Transverse colon (tissue), 4 donors: ENCODE measurements around the gene CDK8. TPM values are rescaled to one million over a fixed set of nuclear protein-coding genes. Genes with fewer than 3 reads are reported as not detected.
"Not testable (repeated sequence)": the region's sequence is repeated elsewhere in the genome, so short reads cannot be mapped to it uniquely, and the experiment has no call there.

Source experiments
- DNase-seq: peaks from one replicate; pipeline ENCODE4 v3.0.0-alpha.2; 2019
- H3K27ac ChIP-seq, 4 donors: fragments of 200-600 bp; sonication (generic); 2 replicates each; pipeline ENCODE4 v1.5.1; 2016 to 2018; ENCODE audit warnings: inconsistent platforms in 4 of 4
- H3K27me3 ChIP-seq: fragments of 200-600 bp; sonication (generic); 2 replicates; pipeline ENCODE4 v1.5.1; 2017; ENCODE audit warnings: inconsistent platforms
- H3K36me3 ChIP-seq, 4 donors: fragments of 200-600 bp; sonication (generic); 2 replicates each; pipeline ENCODE4 v1.5.1; 2017 to 2019; ENCODE audit warnings: inconsistent platforms in 4 of 4
- H3K4me1 ChIP-seq, 4 donors: fragments of 200-600 bp; sonication (generic); 2 replicates each; pipeline ENCODE4 v1.5.1; 2017 to 2020; ENCODE audit warnings: inconsistent platforms in 4 of 4
- H3K4me3 ChIP-seq, 4 donors: fragments of 200-600 bp; sonication (generic); 1 replicate in 1 of 4; 2 replicates in 3 of 4; pipeline versions ENCODE4 v1.5.1 to v1.6.1; 2017 to 2019; ENCODE audit warnings: inconsistent platforms in 4 of 4
- H3K9me3 ChIP-seq, 2 donors: fragments of 200-600 bp; sonication (generic); 2 replicates each; pipeline ENCODE4 v1.5.1; 2017 to 2019; ENCODE audit warnings: inconsistent platforms in 2 of 2
- CTCF ChIP-seq, 5 experiments: fragments of 200-600 bp in 3 of 5; fragments of 450-650 bp in 2 of 5; sonication (generic) in 3 of 5; IDR thresholded peaks; 1 replicate in 2 of 5; 2 replicates in 3 of 5; pipeline ENCODE4 v1.5.1; 2016 to 2017; ENCODE audit warnings: antibody characterized with exemption in 5 of 5, inconsistent platforms in 3 of 5, mild to moderate bottlenecking in 2 of 5, moderate library complexity in 1 of 5
- EP300 ChIP-seq: sonication (generic); formaldehyde crosslinking; IDR thresholded peaks from one replicate; pipeline ENCODE4 v1.6.1; 2017; ENCODE audit warnings: antibody characterized with exemption, low read depth
- POLR2A ChIP-seq: fragments of 450-650 bp; IDR thresholded peaks from one replicate; pipeline ENCODE4 v1.6.1; 2016; ENCODE audit warnings: antibody characterized with exemption, mild to moderate bottlenecking, moderate library complexity
- POLR2AphosphoS5 ChIP-seq, 3 donors: sonication (generic); formaldehyde crosslinking; IDR thresholded peaks; one replicate each; pipeline ENCODE4 v1.6.1; 2016; ENCODE audit warnings: antibody characterized with exemption in 3 of 3
- WGBS, 2 donors: methylation state at CpG; one replicate each; pipeline ENCODE4 v1.1.5; 2018; ENCODE audit warnings: low coverage in 1 of 2; 5-methylcytosine and 5-hydroxymethylcytosine counted together
- in situ Hi-C, 4 donors: fragments of 200-750 bp; cut with MboI; loops; one replicate each; pipeline versions ENCODE4 v1.15.0 to v1.15.1; 2017; ENCODE audit warnings: low sequenced_read_pairs in 3 of 4, low pct_ligation_motif_present in 1 of 4, low pct_unique_long_range_greater_than_20kb in 1 of 4
- intact Hi-C: fragments of 100-400 bp; cut with DNase I; formaldehyde crosslinking; loops from one replicate; pipeline ENCODE4 v1.15.1; 2023; ENCODE audit warnings: low total_unique reads
- total RNA-seq, 4 donors: library from RNA; depleted of rRNA; stranded (reverse); fragments of >200 nt; gene quantifications; one replicate each; pipeline ENCODE4 v1.1.0, GENCODE V29; 2016

CDK8 gene
- total RNA-seq, 4 donors from 2014 or later: 8.6 to 37.4 (median 22.3) TPM

- no peaks in the 10 kb centered on the region for H3K27me3 ChIP-seq
- no peak overlapping the region for H3K4me3 ChIP-seq
- no peaks in the 10 kb centered on the region for H3K9me3 ChIP-seq
- WGBS, 2 donors: 94 to 100% methylated on average over 5 to 6 of the region's 6 CpGs
- no peak for DNase-seq
- H3K36me3 ChIP-seq: no peaks in the 10 kb centered on the region
- in situ Hi-C loops (no loop called here), intact Hi-C loops (no loop called here)
- peaks cover 0 to 23% (median 4%) of the 10 kb centered on the region in 4 donors for H3K4me1 ChIP-seq
- no peak overlapping the region for H3K27ac ChIP-seq
- TF ChIP-seq POLR2A (no peak), EP300 (no peak), POLR2AphosphoS5 (IDR thresholded peaks at IDR 0.05) (no peak), CTCF (IDR thresholded peaks at IDR 0.05) (no peak)
Observed at GRCh38 chr13:26308836-26309235, 54.9 kb downstream of the CDK8 start.

GRCh38 chr13:26310003-26310402, 56.1 kb downstream of the CDK8 start:
- in situ Hi-C loops: no loop called here
- intact Hi-C loops: no loop called here
- H3K9me3 ChIP-seq: no peaks in the 10 kb centered on the region
- peaks cover 0 to 11% (median under 1%) of the 10 kb centered on the region in 4 donors for H3K4me1 ChIP-seq
- WGBS, 2 donors: 100% methylated on average over 4 of the region's 4 CpGs; no CpG with 5 or more reads in 1 of the 2 donors
- TF ChIP-seq POLR2A (no peak), CTCF (IDR thresholded peaks at IDR 0.05) (no peak), EP300 (no peak), POLR2AphosphoS5 (IDR thresholded peaks at IDR 0.05) (no peak)
- H3K27ac ChIP-seq: no peak overlapping the region
- no peak overlapping the region for H3K4me3 ChIP-seq
- H3K27me3 ChIP-seq: no peaks in the 10 kb centered on the region
- no peak for DNase-seq
- no peaks in the 10 kb centered on the region for H3K36me3 ChIP-seq

- Histone ChIP-seq H3K4me3 (no peak overlapping the region), H3K36me3 (no peaks in the 10 kb centered on the region), H3K27ac (no peak overlapping the region), H3K27me3 (no peaks in the 10 kb centered on the region), H3K9me3 (no peaks in the 10 kb centered on the region), H3K4me1 (peaks cover 0 to 6% (median 0%) of the 10 kb centered on the region in 4 donors)
- in situ Hi-C loops (no loop called here), intact Hi-C loops (no loop called here)
- 98 to 100% methylated on average over 1 to 5 of the region's 5 CpGs for WGBS, 2 donors
- no peak for TF ChIP-seq CTCF (IDR thresholded peaks at IDR 0.05)
- TF ChIP-seq POLR2A: no peak
- no peak for TF ChIP-seq EP300
- TF ChIP-seq POLR2AphosphoS5 (IDR thresholded peaks at IDR 0.05): no peak
- no peak for DNase-seq
Observed at GRCh38 chr13:26310470-26310869, 56.5 kb downstream of the CDK8 start.

GRCh38 chr13:26312019-26312418, 58.1 kb downstream of the CDK8 start:
- H3K27me3 ChIP-seq, H3K36me3 ChIP-seq, H3K4me3 ChIP-seq, intact Hi-C loops, H3K27ac ChIP-seq, in situ Hi-C loops, H3K9me3 ChIP-seq, H3K4me1 ChIP-seq, DNase-seq: not testable (repeated sequence)
- 95% methylated on average over 7 of the region's 7 CpGs; no CpG with 5 or more reads in 1 of the 2 donors for WGBS, 2 donors

GRCh38 chr13:26316095-26316494, 62.2 kb downstream of the CDK8 start:
- H3K36me3 ChIP-seq, H3K27me3 ChIP-seq, H3K4me1 ChIP-seq, H3K4me3 ChIP-seq, in situ Hi-C loops, H3K9me3 ChIP-seq, DNase-seq, intact Hi-C loops, H3K27ac ChIP-seq: not testable (repeated sequence)
- WGBS, 2 donors: 100% methylated on average over 1 of the region's 1 CpG
